GM19025 (cell line): ENCODE measurements around the gene KRIT1.
A peak's percentile ranks its signal among the peaks of the same experiment; 100 is the strongest.

Experiments
- ATAC-seq: cut with Tn5 transposase; IDR thresholded peaks from one replicate; pipeline ENCODE4 v1.9.1; 2021; ENCODE audit warnings: mild to moderate bottlenecking, low read depth, moderate library complexity; ENCODE audit not compliant: unreplicated experiment

KRIT1 gene

DNA sequence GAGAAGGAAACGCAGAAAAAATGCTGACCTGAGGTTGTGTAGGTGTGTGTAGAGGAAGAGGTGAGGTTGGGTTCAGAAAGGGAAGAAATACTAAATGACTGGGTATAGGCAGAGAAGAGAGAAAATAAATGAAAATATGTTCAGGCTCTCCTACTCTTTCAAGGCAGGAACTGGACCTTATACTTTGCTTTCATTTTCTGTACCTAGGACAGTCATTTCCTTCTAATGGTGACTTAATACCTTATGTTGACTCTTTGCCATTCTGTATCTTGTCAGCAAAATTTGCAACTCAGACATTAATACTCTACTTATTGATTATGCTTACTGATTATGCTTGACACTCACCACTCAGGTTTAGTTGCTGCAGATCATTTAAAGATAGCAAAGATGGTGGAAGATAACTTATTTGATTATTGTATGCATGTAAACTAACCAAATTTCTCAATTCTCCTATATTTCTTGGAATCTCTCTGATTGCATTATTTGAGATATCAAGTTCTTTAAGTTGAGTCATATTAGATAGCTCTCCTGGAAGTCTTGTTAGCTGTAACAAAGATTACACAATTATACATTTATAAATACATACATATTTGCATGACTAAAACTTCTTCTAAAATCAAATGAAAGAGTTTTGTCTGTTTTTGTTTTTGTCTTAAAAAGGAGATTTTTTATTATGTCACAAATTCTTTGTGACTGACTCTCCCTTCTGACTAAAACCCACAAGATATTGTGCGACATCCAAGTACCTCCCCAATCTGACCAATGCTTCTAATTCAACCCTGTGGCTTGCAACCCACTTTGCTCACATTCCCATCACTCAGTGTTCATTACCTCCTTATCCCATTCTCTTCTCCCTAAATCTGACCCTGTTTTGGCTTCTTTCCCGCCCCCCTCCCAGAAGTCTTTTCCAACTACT, 86.8 kb downstream of the KRIT1 start:
- peak; percentile 78 for ATAC-seq

- no peak for ATAC-seq
These were observed 88.7 kb downstream of the KRIT1 start for GRCh38 chr7:92156990-92157389.

DNA sequence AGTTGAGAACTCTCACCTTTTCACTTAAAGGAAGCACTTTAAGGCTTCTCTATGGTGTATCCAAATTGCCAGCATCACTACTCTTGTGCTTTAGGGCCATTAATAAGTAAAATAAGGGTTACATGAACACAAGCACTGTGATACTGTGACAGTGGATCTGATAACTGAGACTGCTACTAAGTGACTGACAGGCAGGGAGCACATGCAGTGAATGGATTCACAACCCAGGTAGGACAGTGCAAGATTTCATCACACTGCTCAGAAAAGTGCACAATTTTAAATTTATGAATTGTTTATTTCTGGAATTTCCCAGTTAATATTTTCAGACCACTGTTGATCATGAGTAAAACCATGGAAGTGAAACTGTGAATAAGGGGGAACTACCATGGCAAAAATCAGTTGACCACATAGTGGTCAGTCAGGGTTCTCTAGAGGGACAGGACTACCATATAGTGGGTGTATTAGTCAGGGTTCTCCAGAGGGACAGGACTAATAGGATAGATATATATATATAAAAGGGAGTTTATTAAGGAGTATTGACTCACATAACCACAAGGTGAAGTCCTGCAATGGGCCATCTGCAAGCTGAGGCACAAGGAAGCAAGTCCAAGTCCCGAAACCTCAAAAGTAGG, 90.5 kb downstream of the KRIT1 start:
- ATAC-seq, result no peak

GRCh38 chr7:92150450-92151017, 95.2 kb downstream of the KRIT1 start:
- no peak for ATAC-seq

DNA sequence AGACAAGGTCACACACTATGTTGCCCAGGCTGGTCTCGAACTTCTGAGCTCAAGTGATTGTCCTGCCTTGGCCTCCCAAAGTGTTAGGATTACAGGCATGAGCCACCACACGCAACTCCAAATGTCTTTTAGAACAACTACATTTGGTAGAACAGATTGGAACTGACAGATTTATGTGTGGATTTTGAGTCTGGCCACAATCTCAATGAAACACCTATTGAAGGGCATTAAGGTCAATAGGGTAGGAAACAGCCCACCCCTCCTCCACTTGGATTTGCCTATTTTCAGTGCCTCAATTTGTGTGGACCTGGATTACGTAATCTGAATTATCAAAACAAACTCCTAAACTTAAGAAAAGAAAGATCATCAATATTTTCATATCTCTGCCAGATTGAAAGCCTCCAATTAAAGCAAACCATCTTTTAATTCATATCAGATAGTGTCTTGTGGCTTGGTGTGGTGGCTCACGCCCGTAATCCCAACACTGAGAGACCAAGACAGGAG, 95.9 kb downstream of the KRIT1 start:
- no peak for ATAC-seq
